Measurements from ENCODE around the gene GPX3. TPM values are rescaled to one million over a fixed set of nuclear protein-coding genes. Genes with fewer than 3 reads are reported as not detected.

GPX3 gene
- total RNA-seq, 1 experiment from 2014 or later = 3.3 TPM

- Histone ChIP-seq H3K27me3 (no peaks in the 10 kb centered on the region), H3K9me3 (replicated peaks) (no peaks in the 10 kb centered on the region), H3K27ac (no peak overlapping the region), H3K4me1 (no peaks in the 10 kb centered on the region), H3K36me3 (peaks cover 37% of the 10 kb centered on the region), H3K4me3 (no peak overlapping the region)
- no peak for DNase-seq
These were observed 16.2 kb downstream of the GPX3 start for GRCh38 chr5:151036556-151036955.

- no peak overlapping the region for H3K4me3 ChIP-seq
- no peaks in the 10 kb centered on the region for H3K27me3 ChIP-seq
- H3K27ac ChIP-seq = no peak overlapping the region
- H3K9me3 ChIP-seq (replicated peaks) = no peaks in the 10 kb centered on the region
- no peaks in the 10 kb centered on the region for H3K4me1 ChIP-seq
- H3K36me3 ChIP-seq = peaks cover 28% of the 10 kb centered on the region; the same call in 1 of the 2 replicates
- no peak for DNase-seq
These were observed 17.4 kb downstream of the GPX3 start for GRCh38 chr5:151037561-151038411.

- no peaks in the 10 kb centered on the region for H3K9me3 ChIP-seq (replicated peaks)
- H3K4me1 ChIP-seq = no peaks in the 10 kb centered on the region
- DNase-seq = no peak
- H3K27ac ChIP-seq = no peak overlapping the region
- H3K4me3 ChIP-seq = no peak overlapping the region
- H3K27me3 ChIP-seq = no peaks in the 10 kb centered on the region
- H3K36me3 ChIP-seq = peaks cover 26% of the 10 kb centered on the region; the same call in 1 of the 2 replicates
These were observed 18.0 kb downstream of the GPX3 start for GRCh38 chr5:151038412-151038745.

- Histone ChIP-seq H3K4me3 (no peak overlapping the region), H3K27ac (no peak overlapping the region), H3K4me1 (no peaks in the 10 kb centered on the region), H3K9me3 (replicated peaks) (no peaks in the 10 kb centered on the region), H3K36me3 (peaks cover 26% of the 10 kb centered on the region; the same call in 1 of the 2 replicates), H3K27me3 (no peaks in the 10 kb centered on the region)
- no peak for DNase-seq
These were observed 18.4 kb downstream of the GPX3 start for GRCh38 chr5:151038801-151039238.

GRCh38 chr5:151039665-151040064 is 19.3 kb downstream of the GPX3 start:
- peaks cover 27% of the 10 kb centered on the region; the same call in 1 of the 2 replicates for H3K36me3 ChIP-seq
- no peaks in the 10 kb centered on the region for H3K9me3 ChIP-seq (replicated peaks)
- H3K27me3 ChIP-seq = no peaks in the 10 kb centered on the region
- H3K4me1 ChIP-seq = no peaks in the 10 kb centered on the region
- no peak for DNase-seq
- H3K27ac ChIP-seq = no peak overlapping the region
- no peak overlapping the region for H3K4me3 ChIP-seq

- Histone ChIP-seq H3K4me1 (no peaks in the 10 kb centered on the region), H3K4me3 (no peak overlapping the region), H3K27me3 (no peaks in the 10 kb centered on the region), H3K36me3 (peaks cover 29% of the 10 kb centered on the region; the same call in 1 of the 2 replicates), H3K27ac (no peak overlapping the region), H3K9me3 (replicated peaks) (no peaks in the 10 kb centered on the region)
- DNase-seq = no peak
These were observed 19.9 kb downstream of the GPX3 start for GRCh38 chr5:151040211-151040747.

GRCh38 chr5:151041577-151042268 is 21.3 kb downstream of the GPX3 start:
- no peaks in the 10 kb centered on the region for H3K4me1 ChIP-seq
- H3K36me3 ChIP-seq = peaks cover 37% of the 10 kb centered on the region
- no peak for DNase-seq
- no peak overlapping the region for H3K4me3 ChIP-seq
- no peaks in the 10 kb centered on the region for H3K27me3 ChIP-seq
- no peaks in the 10 kb centered on the region for H3K9me3 ChIP-seq (replicated peaks)
- H3K27ac ChIP-seq = no peak overlapping the region

- Histone ChIP-seq H3K4me3 (no peak overlapping the region), H3K4me1 (no peaks in the 10 kb centered on the region), H3K27ac (no peak overlapping the region), H3K36me3 (peaks cover 38% of the 10 kb centered on the region), H3K27me3 (no peaks in the 10 kb centered on the region), H3K9me3 (replicated peaks) (no peaks in the 10 kb centered on the region)
- DNase-seq = no peak
These were observed 22.2 kb downstream of the GPX3 start for GRCh38 chr5:151042453-151043093.

- Histone ChIP-seq H3K9me3 (replicated peaks) (no peaks in the 10 kb centered on the region), H3K4me3 (no peak overlapping the region), H3K4me1 (no peaks in the 10 kb centered on the region), H3K27me3 (no peaks in the 10 kb centered on the region), H3K36me3 (peaks cover 46% of the 10 kb centered on the region), H3K27ac (no peak overlapping the region)
- DNase-seq = peak in 1 of 2 experiments; percentile 37
These were observed 27.5 kb downstream of the GPX3 start for GRCh38 chr5:151047814-151048425.

GRCh38 chr5:151048526-151048925 is 28.1 kb downstream of the GPX3 start:
- peaks cover 46% of the 10 kb centered on the region for H3K36me3 ChIP-seq
- no peak overlapping the region for H3K27ac ChIP-seq
- no peaks in the 10 kb centered on the region for H3K4me1 ChIP-seq
- DNase-seq = peak in 1 of 2 experiments; percentile 33
- no peak overlapping the region for H3K4me3 ChIP-seq
- H3K27me3 ChIP-seq = no peaks in the 10 kb centered on the region
- no peaks in the 10 kb centered on the region for H3K9me3 ChIP-seq (replicated peaks)

- no peak overlapping the region for H3K4me3 ChIP-seq
- no peaks in the 10 kb centered on the region for H3K9me3 ChIP-seq (replicated peaks)
- H3K27me3 ChIP-seq = no peaks in the 10 kb centered on the region
- H3K4me1 ChIP-seq = no peaks in the 10 kb centered on the region
- no peak overlapping the region for H3K27ac ChIP-seq
- peak; percentile 73 to 89 for DNase-seq
- H3K36me3 ChIP-seq = peaks cover 31% of the 10 kb centered on the region
These were observed 30.9 kb downstream of the GPX3 start for GRCh38 chr5:151051066-151051930.

GRCh38 chr5:151051931-151052608 is 31.7 kb downstream of the GPX3 start:
- peaks cover 26% of the 10 kb centered on the region for H3K36me3 ChIP-seq
- no peaks in the 10 kb centered on the region for H3K27me3 ChIP-seq
- no peaks in the 10 kb centered on the region for H3K9me3 ChIP-seq (replicated peaks)
- H3K27ac ChIP-seq = no peak overlapping the region
- no peak for DNase-seq
- no peaks in the 10 kb centered on the region for H3K4me1 ChIP-seq
- no peak overlapping the region for H3K4me3 ChIP-seq

GRCh38 chr5:151052836-151053235 is 32.4 kb downstream of the GPX3 start:
- Histone ChIP-seq H3K4me3 (no peak overlapping the region), H3K4me1 (no peaks in the 10 kb centered on the region), H3K36me3 (peaks cover 25% of the 10 kb centered on the region), H3K27me3 (no peaks in the 10 kb centered on the region), H3K9me3 (replicated peaks) (no peaks in the 10 kb centered on the region), H3K27ac (no peak overlapping the region)
- DNase-seq = no peak
